T-helper 2 cell treated with Interferon-gamma antibody and Interleukin-4, amounts not matched to agents 5 μg/mL and 100 μg/mL, for 36 hours (primary cell): ENCODE data around the gene CFAP46.
"Not testable (repeated sequence)": the region's sequence is repeated elsewhere in the genome, so short reads cannot be mapped to it uniquely, and the experiment has no call there.

Experiments used
- DNase-seq: peaks from one replicate; pipeline ENCODE4 v3.0.0; 2021; ENCODE audit warnings: low spot score
- H3K27ac Mint-ChIP-seq: one replicate; pipeline ENCODE4 v1.8.0; 2021; ENCODE audit warnings: mild to moderate bottlenecking, mixed read lengths
- H3K27me3 Mint-ChIP-seq: one replicate; pipeline ENCODE4 v1.8.0; 2021; ENCODE audit warnings: low read depth, mixed read lengths
- H3K36me3 Mint-ChIP-seq: one replicate; pipeline ENCODE4 v1.8.0; 2021; ENCODE audit warnings: low read depth, mixed read lengths
- H3K4me1 Mint-ChIP-seq: one replicate; pipeline ENCODE4 v1.8.0; 2021; ENCODE audit warnings: low read depth, mixed read lengths
- H3K4me3 Mint-ChIP-seq: one replicate; pipeline ENCODE4 v1.8.0; 2022; ENCODE audit warnings: mild to moderate bottlenecking, moderate library complexity, mixed read lengths
- H3K9me3 Mint-ChIP-seq: one replicate; pipeline ENCODE4 v1.8.0; 2021; ENCODE audit warnings: mixed read lengths

Gene CFAP46

GRCh38 chr10:132926070-132926469, 16.3 kb downstream of the CFAP46 start:
- no peaks in the 10 kb centered on the region for H3K4me1 Mint-ChIP-seq
- H3K36me3 Mint-ChIP-seq, result no peaks in the 10 kb centered on the region
- no peaks in the 10 kb centered on the region for H3K9me3 Mint-ChIP-seq
- DNase-seq, result no peak
- no peaks in the 10 kb centered on the region for H3K27me3 Mint-ChIP-seq
- H3K27ac Mint-ChIP-seq, result no peak overlapping the region
- no peak overlapping the region for H3K4me3 Mint-ChIP-seq

DNA sequence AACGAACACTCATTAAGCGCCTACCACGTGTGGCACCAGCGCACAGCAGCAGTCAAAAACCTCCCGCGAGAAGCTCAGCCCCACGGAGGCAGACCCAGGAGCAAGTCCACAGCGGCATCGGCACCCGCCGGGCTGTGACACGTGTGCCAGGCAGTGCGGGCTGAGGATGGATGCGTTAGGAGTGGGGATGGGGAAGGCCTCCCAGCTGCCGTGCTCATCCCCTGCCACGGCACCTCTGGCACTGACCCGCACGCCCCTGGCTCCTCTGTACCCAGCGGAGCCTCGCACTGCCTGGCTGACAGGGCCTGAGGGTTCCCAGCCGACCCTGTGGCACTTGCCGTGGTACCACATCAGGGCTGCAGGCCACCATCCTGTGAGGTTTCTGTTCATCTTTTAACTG, 16.8 kb downstream of the CFAP46 start:
- DNase-seq, result no peak
- Mint-ChIP-seq H3K4me1 (no peaks in the 10 kb centered on the region), H3K27ac (no peak overlapping the region), H3K9me3 (no peaks in the 10 kb centered on the region), H3K36me3 (no peaks in the 10 kb centered on the region), H3K4me3 (no peak overlapping the region), H3K27me3 (no peaks in the 10 kb centered on the region)

GRCh38 chr10:132925071-132925561, 17.3 kb downstream of the CFAP46 start:
- no peak overlapping the region for H3K27ac Mint-ChIP-seq
- no peak overlapping the region for H3K4me3 Mint-ChIP-seq
- H3K27me3 Mint-ChIP-seq, result no peaks in the 10 kb centered on the region
- no peaks in the 10 kb centered on the region for H3K4me1 Mint-ChIP-seq
- DNase-seq, result no peak
- H3K36me3 Mint-ChIP-seq, result no peaks in the 10 kb centered on the region
- no peaks in the 10 kb centered on the region for H3K9me3 Mint-ChIP-seq

- no peaks in the 10 kb centered on the region for H3K27me3 Mint-ChIP-seq
- H3K4me1 Mint-ChIP-seq, result no peaks in the 10 kb centered on the region
- DNase-seq, result no peak
- no peaks in the 10 kb centered on the region for H3K9me3 Mint-ChIP-seq
- no peaks in the 10 kb centered on the region for H3K36me3 Mint-ChIP-seq
- H3K27ac Mint-ChIP-seq, result no peak overlapping the region
- H3K4me3 Mint-ChIP-seq, result no peak overlapping the region
These were observed 18.1 kb downstream of the CFAP46 start for GRCh38 chr10:132924046-132924952.

DNA sequence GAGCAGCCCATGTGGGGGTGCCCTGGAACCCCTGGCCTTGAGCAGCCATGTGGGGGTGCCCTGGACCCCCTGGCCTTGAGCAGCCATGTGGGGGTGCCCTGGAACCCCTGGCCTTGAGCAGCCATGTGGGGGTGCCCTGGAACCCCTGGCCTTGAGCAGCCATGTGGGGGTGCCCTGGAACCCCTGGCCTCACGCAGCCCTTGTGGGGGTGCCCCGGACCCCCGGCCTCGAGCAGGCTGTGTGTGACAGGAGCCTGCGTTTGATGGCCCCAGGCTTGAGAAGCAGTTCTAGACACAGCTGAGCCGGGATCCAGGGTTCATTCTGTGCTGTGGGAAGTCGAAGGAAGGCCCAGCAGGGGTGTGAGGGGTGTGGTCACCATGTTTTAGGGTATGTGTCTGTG, 19.0 kb downstream of the CFAP46 start:
- H3K4me1 Mint-ChIP-seq, H3K9me3 Mint-ChIP-seq, H3K27me3 Mint-ChIP-seq, H3K4me3 Mint-ChIP-seq, H3K27ac Mint-ChIP-seq, DNase-seq, H3K36me3 Mint-ChIP-seq: not testable (repeated sequence)

DNA sequence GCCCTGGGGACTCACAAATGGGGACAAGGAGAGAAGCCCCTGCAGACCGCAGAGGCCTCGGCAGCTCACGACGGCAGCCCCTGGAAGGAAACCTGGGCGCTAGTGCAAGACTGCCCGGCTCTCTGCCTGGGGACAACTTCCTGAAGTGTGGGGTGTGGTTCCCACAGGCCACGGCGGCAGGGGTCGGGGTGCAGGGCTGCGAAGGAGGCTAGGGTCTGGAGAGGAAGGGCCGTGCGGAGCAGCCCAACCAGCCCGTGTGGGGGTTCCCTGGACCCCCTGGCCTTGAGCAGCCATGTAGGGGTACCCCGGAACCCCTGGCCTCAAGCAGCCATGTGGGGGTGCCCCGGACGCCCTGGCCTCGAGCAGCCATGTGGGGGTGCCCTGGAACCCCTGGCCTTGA, 19.5 kb downstream of the CFAP46 start:
- Mint-ChIP-seq H3K9me3 (no peaks in the 10 kb centered on the region), H3K27me3 (no peaks in the 10 kb centered on the region), H3K4me1 (no peaks in the 10 kb centered on the region), H3K36me3 (no peaks in the 10 kb centered on the region), H3K4me3 (no peak overlapping the region), H3K27ac (no peak overlapping the region)
- DNase-seq, result no peak

DNA sequence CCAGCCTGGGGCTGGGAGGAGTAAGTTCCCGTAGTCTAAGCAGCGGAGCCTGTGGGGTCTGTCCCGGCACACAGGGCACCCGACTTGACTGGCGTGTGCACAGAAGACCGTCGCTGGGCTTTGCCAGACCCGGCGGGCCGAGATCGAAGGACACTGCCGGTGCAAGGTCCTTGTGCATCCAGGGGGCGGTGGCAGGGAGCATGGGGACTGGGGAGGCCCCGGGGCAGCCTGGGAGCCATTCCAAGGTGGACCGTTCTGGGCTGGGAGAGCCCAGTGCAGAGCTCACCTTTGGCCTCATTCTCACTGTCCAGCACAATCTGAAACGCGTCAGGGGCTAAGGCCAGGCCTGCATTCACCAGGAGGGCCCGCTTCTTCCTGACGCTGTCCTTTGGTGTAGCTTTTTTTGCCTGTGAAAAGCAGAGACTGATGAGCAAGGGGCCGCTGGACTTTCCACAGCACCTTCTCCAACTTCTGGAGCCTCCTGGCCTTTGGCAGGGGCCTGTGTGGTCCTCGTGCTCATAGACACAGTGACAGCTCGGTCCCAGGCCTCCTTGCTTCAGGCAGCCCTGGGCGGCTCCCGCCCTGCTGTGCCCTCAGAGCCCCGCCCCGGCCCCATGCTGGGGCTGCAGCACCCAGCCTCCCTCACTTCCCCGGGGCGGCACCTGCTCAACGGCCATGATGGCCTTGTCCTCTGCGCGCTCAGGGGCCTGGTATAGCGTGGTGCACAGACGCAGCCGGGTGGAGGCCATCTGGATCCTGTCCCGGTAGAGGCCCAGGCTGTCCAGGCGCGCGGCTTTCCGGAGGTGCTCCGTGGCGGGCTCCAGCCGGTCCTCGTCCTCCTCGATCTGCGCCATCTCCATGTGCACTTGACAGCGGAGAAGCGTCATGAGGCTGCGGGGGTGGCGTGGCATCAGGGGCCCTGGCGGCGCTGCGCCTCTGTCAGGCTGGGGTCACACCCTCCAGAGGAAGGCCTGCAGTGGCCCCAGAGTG, 20.3 kb downstream of the CFAP46 start:
- Mint-ChIP-seq H3K9me3 (no peaks in the 10 kb centered on the region), H3K36me3 (no peaks in the 10 kb centered on the region), H3K27me3 (no peaks in the 10 kb centered on the region), H3K27ac (no peak overlapping the region), H3K4me3 (no peak overlapping the region), H3K4me1 (no peaks in the 10 kb centered on the region)
- DNase-seq, result no peak

- Mint-ChIP-seq H3K9me3 (no peaks in the 10 kb centered on the region), H3K4me1 (no peaks in the 10 kb centered on the region), H3K27me3 (no peaks in the 10 kb centered on the region), H3K27ac (no peak overlapping the region), H3K36me3 (no peaks in the 10 kb centered on the region), H3K4me3 (no peak overlapping the region)
- no peak for DNase-seq
These were observed 21.3 kb downstream of the CFAP46 start for GRCh38 chr10:132921086-132921485.

DNA sequence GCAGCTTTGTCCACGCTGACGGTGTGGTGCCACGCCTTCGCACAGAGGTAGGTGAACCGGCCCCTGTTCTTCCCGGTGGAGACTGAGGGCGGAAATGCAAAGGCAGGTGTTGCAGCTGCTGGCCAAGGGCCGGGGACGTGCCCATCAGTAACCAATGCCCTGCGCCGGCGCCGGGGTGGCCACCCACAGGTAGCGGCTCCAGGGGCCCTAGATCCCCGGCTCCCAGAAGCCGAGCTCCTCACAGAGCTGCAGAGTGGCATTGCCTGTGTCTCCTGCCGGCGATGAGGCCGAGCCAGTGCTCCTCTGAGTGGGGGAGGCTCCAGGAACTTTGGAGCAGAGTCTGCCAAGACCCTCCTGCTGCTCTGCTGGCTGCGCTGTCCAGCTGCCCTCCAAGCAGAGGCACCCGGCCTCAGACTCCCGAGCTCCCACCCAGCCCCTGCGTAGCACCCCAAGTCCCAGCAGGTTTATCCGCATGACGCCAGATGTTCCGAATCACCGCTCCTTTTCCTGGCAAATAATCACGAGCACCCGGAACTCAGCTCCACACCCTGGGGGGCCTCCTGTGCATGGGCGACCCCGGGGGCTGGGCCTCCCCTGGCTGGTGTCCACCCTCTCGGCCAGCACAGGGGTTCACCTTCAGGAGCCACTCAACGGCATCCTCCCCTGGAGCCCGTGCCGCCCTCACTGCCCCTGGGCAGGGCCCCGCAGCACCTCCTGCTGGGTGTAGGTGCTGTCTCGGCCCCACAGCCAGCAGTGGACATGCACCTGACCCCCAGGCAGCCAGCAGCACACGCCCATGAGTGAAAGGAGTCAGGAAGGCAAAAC, 22.1 kb downstream of the CFAP46 start:
- Mint-ChIP-seq H3K9me3 (no peaks in the 10 kb centered on the region), H3K4me1 (no peaks in the 10 kb centered on the region), H3K27ac (no peak overlapping the region), H3K36me3 (no peaks in the 10 kb centered on the region), H3K27me3 (no peaks in the 10 kb centered on the region), H3K4me3 (no peak overlapping the region)
- DNase-seq, result no peak

GRCh38 chr10:132919374-132920100, 22.8 kb downstream of the CFAP46 start:
- H3K27ac Mint-ChIP-seq, result no peak overlapping the region

GRCh38 chr10:132918617-132919373, 23.6 kb downstream of the CFAP46 start:
- no peak for DNase-seq
- Mint-ChIP-seq H3K27me3 (no peaks in the 10 kb centered on the region), H3K27ac (no peak overlapping the region), H3K4me3 (no peak overlapping the region), H3K36me3 (no peaks in the 10 kb centered on the region), H3K4me1 (no peaks in the 10 kb centered on the region), H3K9me3 (no peaks in the 10 kb centered on the region)

More at GRCh38 chr10:132919374-132920100, 22.8 kb downstream of the CFAP46 start:
- no peak for DNase-seq
- Mint-ChIP-seq H3K4me1 (no peaks in the 10 kb centered on the region), H3K36me3 (no peaks in the 10 kb centered on the region), H3K27me3 (no peaks in the 10 kb centered on the region), H3K4me3 (no peak overlapping the region), H3K9me3 (no peaks in the 10 kb centered on the region)

DNA sequence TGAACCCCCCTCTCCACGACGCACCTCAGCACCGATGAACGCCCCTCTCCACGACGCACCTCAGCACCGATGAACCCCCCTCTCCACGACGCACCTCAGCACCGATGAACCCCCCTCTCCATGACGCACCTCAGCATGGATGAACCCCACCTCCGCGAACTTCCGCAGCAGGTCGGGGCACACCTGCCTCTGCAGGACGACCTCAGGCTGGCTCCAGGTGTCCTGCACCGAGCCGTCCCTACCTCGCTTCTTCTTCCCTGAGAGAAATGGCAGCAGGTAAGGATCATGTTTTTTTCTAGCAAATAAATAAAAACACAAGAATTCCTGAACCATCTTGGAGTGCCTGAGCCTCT, 24.1 kb downstream of the CFAP46 start:
- H3K4me1 Mint-ChIP-seq, result no peaks in the 10 kb centered on the region
- no peak overlapping the region for H3K27ac Mint-ChIP-seq
- no peaks in the 10 kb centered on the region for H3K9me3 Mint-ChIP-seq
- no peaks in the 10 kb centered on the region for H3K27me3 Mint-ChIP-seq
- no peaks in the 10 kb centered on the region for H3K36me3 Mint-ChIP-seq
- no peak for DNase-seq
- H3K4me3 Mint-ChIP-seq, result no peak overlapping the region
